ENCODE results near the gene NEGR1. TPM values are rescaled to one million over a fixed set of nuclear protein-coding genes. Genes with fewer than 3 reads are reported as not detected.

The NEGR1 gene
- total and polyA plus RNA-seq, 4 donors = 0.08 to 0.14 (median 0.12) TPM; not detected in 1

GRCh38 chr1:71650119-71650518 is 632.2 kb downstream of the NEGR1 start (continued):
- TF ChIP-seq ZBTB33 (IDR thresholded peaks at IDR 0.05) (no peak), YY1 (IDR thresholded peaks at IDR 0.05) (no peak), ATF3 (IDR thresholded peaks at IDR 0.05) (no peak), FOXA2 (IDR thresholded peaks at IDR 0.05) (no peak)

- Histone ChIP-seq H3K9me3 (ENCODE audit: control insufficient read depth in 4 of 4, low read length in 3 of 4) (no peaks in the 10 kb centered on the region), H3K4me3 (ENCODE audit: low read depth in 1 of 3, low read length in 3 of 3) (no peak overlapping the region), H3K27ac (ENCODE audit: low read depth in 1 of 2, low read length in 2 of 2) (no peak overlapping the region), H3K36me3 (ENCODE audit: control insufficient read depth in 4 of 4, insufficient read depth in 3 of 4, low read depth in 1 of 4, low read length in 3 of 4) (no peaks in the 10 kb centered on the region), H3K27me3 (ENCODE audit: control insufficient read depth in 4 of 4, insufficient read depth in 4 of 4, low read length in 3 of 4) (no peaks in the 10 kb centered on the region), H3K9ac (ENCODE audit: low read depth in 1 of 2, low read length in 2 of 2) (no peak overlapping the region), H3K4me1 (ENCODE audit: control insufficient read depth in 4 of 4, insufficient read depth in 4 of 4, low read length in 3 of 4) (no peaks in the 10 kb centered on the region)
- no peak for DNase-seq (ENCODE audit: low spot score)
- WGBS = 55% methylated on average over 1 of the region's 1 CpG
- no peak for TF ChIP-seq CTCF (IDR thresholded peaks at IDR 0.05; ENCODE audit: low read depth, low read length, missing input control)
- TF ChIP-seq EGR1 (IDR thresholded peaks at IDR 0.05; ENCODE audit: low read depth in 2 of 2) = no peak
- TF ChIP-seq ATF3 (IDR thresholded peaks at IDR 0.05) = no peak
- no peak for TF ChIP-seq RXRA (IDR thresholded peaks at IDR 0.05)
- no peak for TF ChIP-seq HNF4G (IDR thresholded peaks at IDR 0.05)
- TF ChIP-seq MAX (IDR thresholded peaks at IDR 0.05) = no peak
- TF ChIP-seq HNF4A (conservative IDR thresholded peaks at IDR 0.05) = no peak
- no peak for TF ChIP-seq SP1 (IDR thresholded peaks at IDR 0.05)
- no peak for TF ChIP-seq ZBTB33 (IDR thresholded peaks at IDR 0.05)
- TF ChIP-seq GABPA (IDR thresholded peaks at IDR 0.05 in 1 of 2, conservative IDR thresholded peaks at IDR 0.05 in 1 of 2) = no peak
- TF ChIP-seq RAD21 (IDR thresholded peaks at IDR 0.05) = no peak
- no peak for TF ChIP-seq NR2F2 (IDR thresholded peaks at IDR 0.05)
- TF ChIP-seq FOXA1 (IDR thresholded peaks at IDR 0.05) = no peak
- TF ChIP-seq JUND (IDR thresholded peaks at IDR 0.05) = no peak
- no peak for TF ChIP-seq TAF1 (conservative IDR thresholded peaks at IDR 0.05)
- TF ChIP-seq FOXA2 (IDR thresholded peaks at IDR 0.05) = no peak
These were observed 632.7 kb downstream of the NEGR1 start for GRCh38 chr1:71649608-71650007.
